Stimulated activated CD8-positive, alpha-beta memory T cell treated with anti-CD3 and anti-CD28 coated beads, Interleukin-7, amount 100 ng/mL, for 4 hours (primary cell): Measurements from ENCODE around the gene CBX7.
A peak's percentile ranks its signal among the peaks of the same experiment; 100 is the strongest.

Experiments used
- DNase-seq, 2 donors: peaks; one replicate each; pipeline ENCODE4 v3.0.0-alpha.2; 2020; ENCODE audit warnings: low read depth in 2 of 2

The CBX7 gene

DNA sequence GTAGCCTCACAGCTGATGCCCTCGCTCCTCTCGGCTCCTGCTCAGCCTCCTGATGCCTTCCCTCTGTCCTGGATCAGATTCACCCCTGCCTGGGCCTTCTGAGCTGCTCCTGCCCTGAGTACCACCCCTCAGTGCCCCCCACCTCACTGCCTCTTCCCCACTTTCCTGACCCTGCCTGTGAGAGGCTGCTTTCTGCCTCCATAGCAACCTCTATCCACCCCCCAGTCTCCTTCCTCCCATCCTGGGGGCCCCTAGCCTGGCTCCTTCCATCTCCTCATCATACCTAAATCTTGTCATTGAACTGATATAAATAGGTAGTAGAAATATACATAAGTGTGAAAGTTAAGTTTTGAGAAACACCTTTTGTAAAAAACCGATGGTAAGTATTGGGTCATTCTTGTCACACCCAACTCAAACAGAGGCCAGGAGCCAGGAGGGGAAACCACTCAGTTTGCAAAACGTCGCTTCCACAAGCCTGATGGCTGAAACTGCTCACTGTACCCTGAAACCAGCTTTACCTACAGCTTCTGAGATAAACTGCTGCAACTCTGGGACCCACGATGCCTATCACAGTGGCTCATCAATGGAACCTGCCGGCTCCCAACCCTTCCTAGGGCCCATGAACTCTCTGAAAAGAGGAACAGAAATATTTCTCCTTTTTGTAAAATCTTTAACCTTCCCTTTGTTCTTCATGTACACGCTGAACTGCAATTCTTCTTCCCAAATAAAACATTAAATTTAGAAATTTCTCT is 60.2 kb downstream of the CBX7 start:
- no peak for DNase-seq

DNA sequence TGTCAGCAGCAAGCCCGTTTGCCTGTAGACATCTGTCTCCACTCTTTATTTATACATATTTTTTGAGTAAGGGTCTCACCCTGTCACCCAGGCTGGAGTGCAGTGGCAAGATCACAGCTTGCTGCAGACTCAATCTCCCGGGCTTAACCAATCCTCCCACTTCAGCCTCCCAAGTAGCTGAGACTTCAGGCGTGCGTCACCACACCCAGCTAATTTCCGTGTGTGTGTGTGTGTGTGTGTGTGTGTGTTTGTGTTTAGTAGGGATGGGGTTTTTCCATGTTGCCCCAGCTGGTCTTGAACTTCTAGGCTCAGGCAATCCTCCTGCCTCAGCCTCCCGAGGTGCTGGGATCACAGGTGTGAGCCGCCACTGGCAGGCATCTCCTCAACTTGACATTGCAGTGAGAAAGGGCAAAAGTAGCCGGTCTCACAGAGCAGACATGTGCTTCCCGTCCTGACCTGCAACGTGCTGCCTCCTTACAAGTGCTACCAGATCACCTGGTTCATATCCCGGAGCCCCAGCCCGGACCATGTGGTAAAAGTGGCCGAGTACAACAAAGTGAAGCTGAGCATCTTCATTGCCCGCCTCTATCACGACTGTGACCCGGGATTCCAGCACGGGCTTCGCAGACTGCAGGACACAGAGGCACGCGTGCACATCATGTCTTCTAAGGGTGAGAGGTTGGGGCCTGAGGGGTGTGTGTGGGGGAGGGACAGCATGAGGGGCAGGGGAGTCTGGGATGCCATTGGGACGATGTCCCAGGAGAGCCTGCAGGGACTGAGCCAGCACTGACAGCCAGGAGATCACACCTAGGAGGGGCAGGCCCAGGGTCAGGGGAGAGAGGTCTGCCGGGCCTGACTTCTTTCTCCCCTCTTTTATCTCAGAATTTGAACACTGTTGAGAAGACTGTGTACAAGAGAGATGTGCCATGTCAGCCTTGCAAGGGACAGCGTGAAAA is 61.1 kb downstream of the CBX7 start:
- DNase-seq = no peak

DNA sequence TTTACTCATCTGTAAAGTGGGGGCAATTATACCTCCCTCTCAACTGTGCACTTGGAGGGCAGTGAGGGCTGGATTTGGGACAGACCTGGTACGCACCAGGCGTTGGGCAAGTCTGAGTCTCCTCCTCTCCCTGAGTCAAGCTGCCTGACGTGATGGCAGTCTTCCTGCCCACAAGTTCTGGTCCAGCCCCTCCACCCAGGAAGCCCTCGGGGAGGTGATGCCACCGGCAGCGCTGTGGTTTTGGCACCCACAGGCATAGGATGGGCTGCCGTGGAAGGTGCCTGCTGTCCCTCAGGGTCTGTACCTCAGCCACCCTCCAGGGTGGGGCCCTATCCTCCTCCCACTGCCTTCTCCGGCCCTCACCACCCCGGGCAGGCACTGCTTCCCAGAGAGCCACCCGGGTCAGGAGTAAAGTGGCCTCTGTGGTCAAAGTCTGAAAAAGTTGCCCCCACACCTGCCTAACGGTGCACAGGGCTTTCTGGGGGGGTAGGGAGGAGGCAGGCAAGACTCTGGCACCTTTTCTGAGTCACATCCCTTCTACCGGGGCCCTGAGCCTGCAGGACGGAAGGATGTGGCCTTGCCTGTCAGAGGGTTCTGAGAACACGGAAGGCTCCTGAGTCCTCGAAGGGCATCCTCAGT is 61.9 kb downstream of the CBX7 start:
- peak; percentile 73 to 85 for DNase-seq

DNA sequence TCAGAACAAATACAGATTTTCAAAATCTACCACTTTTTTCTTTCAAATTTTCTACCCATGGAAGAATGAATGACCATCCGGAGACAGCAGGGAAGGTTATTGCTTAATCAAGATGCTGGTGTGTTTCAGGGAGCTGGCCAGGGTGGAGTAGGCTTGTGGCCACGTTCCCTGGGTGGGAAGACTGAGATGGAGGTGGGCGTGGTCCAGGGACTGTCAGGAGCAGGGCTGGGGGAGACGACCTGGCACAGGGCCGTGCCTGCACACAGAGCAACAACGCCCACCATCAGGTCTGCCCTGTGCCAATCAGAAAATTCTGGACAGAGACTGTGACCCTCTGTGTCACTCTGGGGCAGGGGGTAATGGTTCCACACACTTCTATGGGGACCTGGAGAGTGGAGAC is 62.6 kb downstream of the CBX7 start:
- no peak for DNase-seq

DNA sequence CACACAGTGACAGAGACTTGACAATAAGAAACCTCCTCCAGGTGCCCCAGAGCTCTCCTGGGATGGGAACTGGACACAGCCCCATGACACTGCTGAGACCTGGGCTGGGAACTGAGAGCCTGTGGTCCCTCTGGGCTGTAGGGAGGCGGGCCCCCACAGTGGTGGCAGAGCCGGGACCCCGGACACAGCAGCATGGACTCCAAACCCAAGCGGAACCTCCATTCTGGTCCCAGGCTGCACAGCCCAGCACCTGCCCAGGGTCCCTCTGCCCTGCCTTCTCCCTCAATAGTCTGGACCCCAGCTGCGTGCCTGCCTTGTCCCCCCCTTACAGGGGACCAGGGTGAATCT is 63.8 kb downstream of the CBX7 start:
- DNase-seq = no peak

DNA sequence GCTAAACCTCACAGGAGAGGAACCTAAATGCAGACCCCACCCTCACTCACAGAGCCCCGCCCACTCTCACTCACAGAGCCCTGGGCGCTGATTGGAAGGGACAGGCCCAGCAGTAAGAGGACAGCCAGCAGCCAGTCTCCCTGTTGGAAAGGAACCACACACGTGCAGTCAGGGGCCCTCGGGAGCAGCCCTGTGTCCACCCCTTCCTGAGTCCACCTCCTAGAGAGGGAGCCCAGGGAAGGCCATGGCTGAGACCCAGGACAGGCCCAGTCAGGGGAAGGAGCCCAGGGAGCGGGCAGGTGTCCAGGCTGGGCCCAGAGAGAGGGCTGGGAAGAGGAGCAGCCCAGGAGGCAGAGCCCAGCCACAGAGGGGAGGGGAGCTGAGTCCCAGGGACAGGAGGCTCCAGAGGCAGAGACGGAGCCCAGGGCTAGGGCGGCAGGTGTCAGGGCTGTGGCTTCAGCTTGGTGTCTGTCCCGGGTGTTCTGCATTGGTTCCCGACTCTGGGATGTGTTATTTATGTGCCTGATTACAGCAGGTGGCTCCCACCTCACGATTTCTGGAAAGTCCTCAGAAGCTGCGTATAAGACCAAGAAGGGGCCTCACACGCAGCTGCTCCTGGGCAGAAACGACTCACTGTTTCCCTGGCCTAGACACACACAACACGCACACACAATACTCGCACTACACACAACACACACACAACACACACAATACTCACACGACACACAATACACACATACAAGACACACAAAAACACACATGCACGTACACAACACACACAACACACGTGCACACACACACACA is 64.4 kb downstream of the CBX7 start:
- no peak for DNase-seq

DNA sequence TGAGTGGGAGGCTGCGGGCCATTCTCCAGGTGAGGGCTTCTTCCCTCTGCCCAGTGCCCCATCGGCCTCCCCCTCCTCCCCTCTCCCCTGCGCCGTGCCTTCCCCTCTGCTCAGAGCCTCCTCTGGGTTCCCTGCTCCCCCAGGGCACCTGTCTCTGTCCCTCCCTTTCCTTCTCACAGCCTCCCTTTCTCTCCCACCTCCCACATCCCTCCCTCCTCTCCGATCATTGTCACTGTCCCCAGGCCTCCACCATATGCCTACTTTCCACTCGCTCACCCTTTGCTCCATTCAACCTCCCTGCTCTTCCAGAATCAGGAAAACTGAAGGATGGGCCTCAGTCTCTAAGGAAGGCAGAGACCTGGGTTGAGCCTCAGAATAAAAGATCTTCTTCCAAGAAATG is 65.4 kb downstream of the CBX7 start:
- no peak for DNase-seq

DNA sequence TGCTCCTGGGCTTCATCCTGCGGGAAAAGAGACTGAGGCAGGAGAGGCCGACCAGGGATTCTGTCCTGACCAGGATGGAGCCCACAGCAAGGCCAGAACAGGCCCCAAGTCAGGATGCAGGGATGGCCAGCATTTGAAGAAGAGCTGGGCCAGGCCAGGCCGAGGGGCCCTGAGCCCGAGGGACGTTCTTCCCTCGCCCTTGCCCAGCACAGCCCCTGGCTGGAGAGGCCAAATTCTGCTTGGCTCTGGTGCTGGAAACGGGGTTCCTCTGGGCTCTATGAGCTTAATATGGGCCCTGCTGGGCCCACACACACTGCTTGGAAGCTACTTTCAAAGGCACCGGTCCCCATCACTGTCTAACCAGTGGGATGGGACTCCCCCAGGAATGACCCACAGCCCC is 67.8 kb downstream of the CBX7 start:
- DNase-seq = no peak

DNA sequence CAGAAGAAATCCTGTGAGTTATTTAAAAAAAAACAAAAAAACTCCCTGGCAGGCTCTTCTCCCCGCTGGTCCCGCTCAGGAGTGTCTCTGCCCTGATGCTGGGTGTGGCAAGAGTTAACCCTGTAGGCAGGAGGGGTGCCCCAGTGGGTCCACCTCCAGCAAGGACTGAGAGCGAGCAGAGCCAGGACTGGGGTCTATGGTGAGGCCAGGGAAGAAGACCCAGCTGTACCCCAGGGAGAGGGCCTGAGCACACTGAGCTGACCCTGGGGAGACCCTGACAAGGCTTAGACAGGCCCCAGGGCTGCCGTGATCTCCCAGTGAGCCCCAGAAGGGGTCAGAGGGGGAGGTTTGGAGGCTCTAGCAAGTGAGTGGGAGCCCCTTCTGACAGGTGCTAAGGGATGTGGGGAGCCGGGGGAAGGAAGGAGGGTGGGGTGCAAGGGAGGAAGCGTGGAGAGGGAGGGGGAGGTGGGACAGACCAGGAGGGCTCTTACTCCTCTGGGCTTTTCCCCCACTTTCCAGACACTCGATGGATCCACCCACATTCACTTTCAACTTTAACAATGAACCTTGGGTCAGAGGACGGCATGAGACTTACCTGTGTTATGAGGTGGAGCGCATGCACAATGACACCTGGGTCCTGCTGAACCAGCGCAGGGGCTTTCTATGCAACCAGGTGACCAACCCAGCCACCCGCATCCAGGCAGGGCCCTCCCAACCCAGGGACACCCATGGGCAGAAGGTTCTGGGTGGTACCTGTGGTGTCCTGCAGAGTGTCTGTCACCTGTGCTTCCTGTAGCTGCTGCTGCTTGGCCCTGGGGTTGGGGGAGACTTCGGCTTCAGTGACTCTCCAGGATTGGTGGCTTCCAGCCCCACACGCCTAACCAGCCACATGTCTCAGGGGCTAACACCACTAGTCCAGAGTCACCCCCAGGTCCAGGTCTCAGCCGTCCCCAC is 69.0 kb downstream of the CBX7 start:
- no peak for DNase-seq

DNA sequence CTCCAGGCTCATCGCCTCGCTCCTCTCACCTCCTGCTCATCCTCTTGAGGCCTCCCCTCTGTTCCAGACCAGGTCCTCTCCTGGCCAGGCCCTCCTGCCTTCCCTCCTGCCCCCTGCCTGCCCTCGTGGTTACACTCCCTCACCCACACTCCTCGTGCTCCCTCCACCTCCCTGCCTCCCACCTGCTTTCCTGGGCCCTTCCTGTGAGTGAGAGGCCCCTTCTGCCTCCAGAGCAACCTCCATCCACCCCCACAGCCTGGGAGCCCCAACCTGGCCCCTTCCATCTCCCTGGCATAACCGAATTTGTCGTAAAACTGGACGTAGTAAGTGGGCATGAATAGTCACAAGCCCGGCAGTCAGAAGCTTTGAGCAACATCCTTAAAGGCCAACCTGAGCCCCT is 70.9 kb downstream of the CBX7 start:
- DNase-seq = no peak

DNA sequence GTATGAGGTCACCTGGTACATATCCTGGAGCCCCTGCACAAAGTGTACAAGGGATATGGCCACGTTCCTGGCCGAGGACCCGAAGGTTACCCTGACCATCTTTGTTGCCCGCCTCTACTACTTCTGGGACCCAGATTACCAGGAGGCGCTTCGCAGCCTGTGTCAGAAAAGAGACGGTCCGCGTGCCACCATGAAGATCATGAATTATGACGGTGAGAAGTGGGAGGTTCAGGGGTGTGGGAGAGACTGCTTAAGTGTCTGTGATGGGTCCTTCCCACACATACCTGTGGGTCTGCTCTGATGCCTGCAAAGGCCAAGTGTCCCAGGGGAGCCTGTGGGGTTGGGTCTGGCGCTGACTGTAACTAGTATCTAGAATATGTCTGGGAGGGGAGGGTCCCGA is 71.5 kb downstream of the CBX7 start:
- no peak for DNase-seq
